ENCODE results near the gene SLC22A31. TPM values are rescaled to one million over a fixed set of nuclear protein-coding genes. Genes with fewer than 3 reads are reported as not detected.

SLC22A31 gene
- total and polyA plus RNA-seq, 10 donors, result 0.98 to 8.3 (median 4.6) TPM

GRCh38 chr16:89169778-89170177 lies 30.6 kb downstream of the SLC22A31 start:
- TF ChIP-seq POLR2A (IDR thresholded peaks at IDR 0.05), result no peak
- no peak for TF ChIP-seq POLR2AphosphoS5 (IDR thresholded peaks at IDR 0.05)
- TF ChIP-seq CTCF (IDR thresholded peaks at IDR 0.05 in 8 of 11, conservative IDR thresholded peaks at IDR 0.05 in 3 of 11), result no peak
- DNase-seq, result peak; percentile 77
- no peaks in the 10 kb centered on the region for H3K36me3 ChIP-seq
- H3K27ac ChIP-seq, result no peak overlapping the region
- 61 to 77% (median 74%) methylated on average over 10 to 14 of the region's 14 CpGs for WGBS, 5 donors
- peaks cover 15 to 77% (median 45%) of the 10 kb centered on the region in 6 donors for H3K4me1 ChIP-seq
- no peak overlapping the region for H3K4me3 ChIP-seq
- no peaks in the 10 kb centered on the region for H3K9me3 ChIP-seq
- H3K27me3 ChIP-seq (replicated peaks in 1 of 7), result peaks cover 0 to 77% (median 14%) of the 10 kb centered on the region in 7 donors
- intact Hi-C loops (cut with DNase I; ENCODE audit: low total_unique reads), result loop anchor here (5.0 to 10.0 kb wide), 2 partner anchors 225 to 432 kb away; no protein-coding TSS in a partner anchor

- Histone ChIP-seq H3K27ac (no peak overlapping the region), H3K36me3 (no peaks in the 10 kb centered on the region), H3K27me3 (replicated peaks in 1 of 7) (peaks cover 0 to 74% (median 14%) of the 10 kb centered on the region in 7 donors), H3K4me1 (peaks cover 15 to 79% (median 45%) of the 10 kb centered on the region in 6 donors), H3K4me3 (no peak overlapping the region), H3K9me3 (no peaks in the 10 kb centered on the region)
- 74 to 90% (median 75%) methylated on average over 15 to 23 of the region's 23 CpGs for WGBS, 5 donors
- no peak for TF ChIP-seq POLR2AphosphoS5 (IDR thresholded peaks at IDR 0.05)
- no peak for TF ChIP-seq CTCF (IDR thresholded peaks at IDR 0.05 in 8 of 11, conservative IDR thresholded peaks at IDR 0.05 in 3 of 11)
- TF ChIP-seq POLR2A (IDR thresholded peaks at IDR 0.05), result no peak
- intact Hi-C loops (cut with DNase I; ENCODE audit: low total_unique reads), result loop anchor here (5.0 to 10.0 kb wide), 2 partner anchors 224 to 431 kb away; no protein-coding TSS in a partner anchor
- DNase-seq, result peak; percentile 71
These were observed 31.8 kb downstream of the SLC22A31 start for GRCh38 chr16:89168381-89169189.

- H3K9me3 ChIP-seq, result no peaks in the 10 kb centered on the region
- peaks cover 0 to 71% (median 14%) of the 10 kb centered on the region in 7 donors for H3K27me3 ChIP-seq (replicated peaks in 1 of 7)
- 16 to 19% (median 16%) methylated on average over 11 to 18 of the region's 18 CpGs for WGBS, 5 donors
- H3K4me3 ChIP-seq, result peak overlapping the region in 6 of 8 donors; percentile 14 to 53 (median 30)
- peaks cover 15 to 75% (median 41%) of the 10 kb centered on the region in 6 donors for H3K4me1 ChIP-seq
- no peaks in the 10 kb centered on the region for H3K36me3 ChIP-seq
- peak; percentile 58 to 83 (median 76) for TF ChIP-seq POLR2AphosphoS5 (IDR thresholded peaks at IDR 0.05)
- no peak for TF ChIP-seq POLR2A (IDR thresholded peaks at IDR 0.05)
- peak; percentile 87 to 98 (median 95) for TF ChIP-seq CTCF (IDR thresholded peaks at IDR 0.05 in 8 of 11, conservative IDR thresholded peaks at IDR 0.05 in 3 of 11)
- peak; percentile 97 for DNase-seq
- intact Hi-C loops (cut with DNase I; ENCODE audit: low total_unique reads), result loop anchor here (5.0 to 10.0 kb wide), 2 partner anchors 223 to 430 kb away; no protein-coding TSS in a partner anchor
- peak overlapping the region in 5 of 8 donors; percentile 58 to 66 (median 60) for H3K27ac ChIP-seq
These were observed 32.9 kb downstream of the SLC22A31 start for GRCh38 chr16:89167425-89167941.

Data from spleen (tissue), 11 donors.